T-cell (primary cell): ENCODE measurements around the gene ATG4B. TPM values are rescaled to one million over a fixed set of nuclear protein-coding genes. Genes with fewer than 3 reads are reported as not detected.

Source experiments
- ATAC-seq, 4 experiments: fragments of 200-7000 bp in 3 of 4; fragments of 150-1000 bp in 1 of 4; cut with Tn5 transposase; replicated peaks in 1 of 4; 1 replicate in 3 of 4; 2 replicates in 1 of 4; pipeline ENCODE4 v1.10.0; 2021; ENCODE audit warnings: moderate library complexity in 3 of 4, mild to moderate bottlenecking in 2 of 4, moderate number of reproducible peaks in 1 of 4
- CTCF ChIA-PET, 2 donors: fragments of 300-600 bp; sonication (Branson Sonifier 250); formaldehyde crosslinking; loops; one replicate each; lab custom pipeline; 2022; ENCODE audit warnings: antibody characterized with exemption in 2 of 2; lab: Charles Lee
- POLR2A ChIA-PET, 2 donors: fragments of 300-600 bp; sonication (Branson Sonifier 250); formaldehyde crosslinking; loops; one replicate each; lab custom pipeline; 2022; ENCODE audit warnings: antibody characterized with exemption in 2 of 2; lab: Charles Lee
- DNase-seq, 35 experiments: peaks; one replicate each; pipeline versions ENCODE4 v3.0.0 to v3.0.0-alpha.2; 2013 to 2023
- H3K27ac ChIP-seq: one replicate; pipeline ENCODE4 v1.5.1; 2013; ENCODE audit warnings: low read length
- H3K27me3 ChIP-seq, 2 experiments: replicated peaks in 1 of 2; 1 replicate in 1 of 2; 2 replicates in 1 of 2; pipeline versions ENCODE4 v1.6.1 to v1.7.0; 2013; ENCODE audit warnings: low read length in 1 of 2, mixed read lengths in 1 of 2; ENCODE audit not compliant: control insufficient read depth in 2 of 2, insufficient read depth in 2 of 2; ENCODE audit errors: extremely low read depth in 1 of 2
- H3K36me3 ChIP-seq, 2 donors: 1 replicate in 1 of 2; 2 replicates in 1 of 2; pipeline versions ENCODE4 v1.6.1 to v1.7.0; 2013; ENCODE audit warnings: low read length in 1 of 2; ENCODE audit not compliant: control insufficient read depth in 2 of 2, insufficient read depth in 1 of 2; ENCODE audit errors: extremely low read depth in 1 of 2
- H3K4me1 ChIP-seq, 2 experiments: 1 replicate in 1 of 2; 2 replicates in 1 of 2; pipeline versions ENCODE4 v1.6.1 to v1.7.0; 2013; ENCODE audit warnings: low read length in 2 of 2, mixed read lengths in 1 of 2; ENCODE audit not compliant: insufficient read depth in 2 of 2, control insufficient read depth in 1 of 2; ENCODE audit errors: extremely low read depth in 1 of 2
- H3K4me3 ChIP-seq, 2 donors: 1 replicate in 1 of 2; 2 replicates in 1 of 2; pipeline versions ENCODE4 v1.5.1 to v1.7.0; 2013; ENCODE audit warnings: mild to moderate bottlenecking in 2 of 2, low read length in 1 of 2, moderate library complexity in 1 of 2; ENCODE audit not compliant: control insufficient read depth in 1 of 2; ENCODE audit errors: extremely low read depth in 1 of 2
- H3K9me3 ChIP-seq: 2 replicates; pipeline ENCODE4 v1.7.0; 2013
- H3K27ac Mint-ChIP-seq, 2 donors: one replicate each; pipeline ENCODE4 v1.8.0; 2020 to 2021; ENCODE audit warnings: mild to moderate bottlenecking in 2 of 2, mixed read lengths in 2 of 2
- H3K27me3 Mint-ChIP-seq, 2 donors: one replicate each; pipeline ENCODE4 v1.8.0; 2021 to 2022; ENCODE audit warnings: mixed read lengths in 2 of 2
- H3K36me3 Mint-ChIP-seq: one replicate; pipeline ENCODE4 v1.8.0; 2021; ENCODE audit warnings: mixed read lengths
- H3K4me1 Mint-ChIP-seq, 3 donors: one replicate each; pipeline ENCODE4 v1.8.0; 2020 to 2022; ENCODE audit warnings: mixed read lengths in 3 of 3, mild to moderate bottlenecking in 1 of 3
- H3K4me3 Mint-ChIP-seq, 3 donors: one replicate each; pipeline ENCODE4 v1.8.0; 2020 to 2022; ENCODE audit warnings: mild to moderate bottlenecking in 3 of 3, mixed read lengths in 3 of 3, moderate library complexity in 3 of 3
- H3K9me3 Mint-ChIP-seq, 3 donors: one replicate each; pipeline ENCODE4 v1.8.0; 2020 to 2022; ENCODE audit warnings: mixed read lengths in 3 of 3
- WGBS: methylation state at CpG from one replicate; pipeline ENCODE4 v1.1.5; 2013; ENCODE audit warnings: missing lambda C conversion rate; ENCODE audit not compliant: insufficient coverage; 5-methylcytosine and 5-hydroxymethylcytosine counted together
- total RNA-seq, 35 experiments: library from RNA in 6 of 35; stranded (reverse) in 6 of 35; fragments of 120-200 nt in 1 of 35; gene quantifications; one replicate each; pipeline versions ENCODE4 v1.2.1 to v1.2.4 and lab custom pipeline; 2013 to 2026

ATG4B gene
- total RNA-seq, 5 donors from 2014 or later (not counting 1 experiment from before 2014, with no cell fraction given), result 98.4 to 127 (median 108) TPM

DNA sequence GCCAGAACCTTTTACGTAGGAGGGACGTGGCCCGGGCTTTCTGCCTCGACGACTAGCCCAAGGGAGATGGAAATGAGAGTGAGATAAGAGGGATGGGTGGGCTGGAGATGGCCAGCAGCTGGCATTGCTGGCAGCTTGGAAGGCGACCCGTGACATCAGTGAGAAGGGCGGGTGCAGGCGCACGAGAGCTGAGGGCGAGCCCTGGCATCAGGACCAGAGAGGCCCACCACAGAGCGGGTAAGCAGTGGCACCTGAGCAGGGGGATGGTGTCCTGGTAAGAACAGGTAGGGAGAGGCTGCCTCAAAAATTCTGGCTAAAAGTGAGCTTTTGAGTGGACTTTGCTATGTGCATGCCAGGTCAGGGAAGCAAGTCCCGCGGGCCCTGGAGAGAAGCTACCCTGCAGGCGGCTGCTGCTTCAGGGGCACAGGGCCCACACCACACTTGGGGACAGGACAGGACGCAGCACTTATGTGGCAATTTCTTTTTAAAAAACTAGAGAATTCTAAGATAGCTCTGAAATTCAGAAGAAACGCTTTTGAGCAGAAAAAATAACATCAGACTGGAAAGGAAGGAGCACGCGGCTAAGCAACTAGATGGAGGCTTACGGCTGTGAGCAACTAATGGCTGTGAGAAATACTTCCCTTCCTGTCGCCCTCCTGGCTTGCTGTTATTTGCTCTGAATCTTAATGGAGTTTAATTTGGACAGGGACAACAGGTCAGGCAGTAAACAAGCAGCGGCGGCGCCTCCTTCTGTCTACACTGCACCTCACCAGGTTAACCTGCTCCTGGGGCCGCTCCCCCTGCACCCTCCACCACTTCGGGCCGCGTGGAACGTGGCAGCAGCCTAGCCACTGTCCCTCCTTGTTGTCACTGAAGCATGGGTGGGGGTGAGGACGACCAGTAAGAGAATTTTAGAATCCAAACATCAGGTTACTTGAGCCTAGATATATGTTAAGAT, 21.0 kb upstream of the ATG4B start:
- Histone ChIP-seq H3K27ac (no peak overlapping the region), H3K9me3 (no peaks in the 10 kb centered on the region), H3K4me1 (peaks cover 8 to 25% of the 10 kb centered on the region in 2 experiments), H3K4me3 (peak overlapping the region; percentile 58 to 59), H3K36me3 (peaks cover 0 to 5% of the 10 kb centered on the region in 2 donors), H3K27me3 (no peaks in the 10 kb centered on the region)
- 98% methylated on average over 18 of the region's 30 CpGs for WGBS
- peaks cover 11% of the 10 kb centered on the region for H3K36me3 Mint-ChIP-seq
- no peak for ATAC-seq
- H3K4me3 Mint-ChIP-seq, result peak overlapping the region; percentile 67 to 86 (median 79)
- H3K9me3 Mint-ChIP-seq, result no peaks in the 10 kb centered on the region
- no peaks in the 10 kb centered on the region for H3K27me3 Mint-ChIP-seq
- CTCF ChIA-PET, result no interaction called here
- POLR2A ChIA-PET, result no interaction called here
- H3K27ac Mint-ChIP-seq, result peak overlapping the region; percentile 55 to 95
- DNase-seq, result no peak
- H3K4me1 Mint-ChIP-seq, result peaks cover 31 to 61% (median 45%) of the 10 kb centered on the region in 3 donors

- Mint-ChIP-seq H3K36me3 (peaks cover 11% of the 10 kb centered on the region), H3K4me1 (peaks cover 31 to 52% (median 35%) of the 10 kb centered on the region in 3 donors), H3K27me3 (no peaks in the 10 kb centered on the region), H3K4me3 (peak overlapping the region; percentile 79 to 86 (median 86)), H3K9me3 (no peaks in the 10 kb centered on the region), H3K27ac (peak overlapping the region; percentile 95)
- Histone ChIP-seq H3K4me3 (peak overlapping the region; percentile 58 to 59), H3K27me3 (no peaks in the 10 kb centered on the region), H3K27ac (peak overlapping the region; percentile 68), H3K4me1 (peaks cover 8 to 25% of the 10 kb centered on the region in 2 experiments), H3K9me3 (no peaks in the 10 kb centered on the region), H3K36me3 (peaks cover 0 to 5% of the 10 kb centered on the region in 2 donors)
- POLR2A ChIA-PET, result interaction anchor here in 1 of 2 donors (1.3 kb wide), 1 partner anchor 20 kb away, joined by 4 read pairs; the partner anchor contains the start of gene ATG4B
- CTCF ChIA-PET, result no interaction called here
- ATAC-seq (peak; percentile 82 to 88 (median 84)), DNase-seq (peak in 11 of 35 experiments; percentile 18 to 79 (median 33))
- 19% methylated on average over 7 of the region's 15 CpGs for WGBS
Measured at GRCh38 chr2:241617431-241618154, 19.9 kb upstream of the ATG4B start.

DNA sequence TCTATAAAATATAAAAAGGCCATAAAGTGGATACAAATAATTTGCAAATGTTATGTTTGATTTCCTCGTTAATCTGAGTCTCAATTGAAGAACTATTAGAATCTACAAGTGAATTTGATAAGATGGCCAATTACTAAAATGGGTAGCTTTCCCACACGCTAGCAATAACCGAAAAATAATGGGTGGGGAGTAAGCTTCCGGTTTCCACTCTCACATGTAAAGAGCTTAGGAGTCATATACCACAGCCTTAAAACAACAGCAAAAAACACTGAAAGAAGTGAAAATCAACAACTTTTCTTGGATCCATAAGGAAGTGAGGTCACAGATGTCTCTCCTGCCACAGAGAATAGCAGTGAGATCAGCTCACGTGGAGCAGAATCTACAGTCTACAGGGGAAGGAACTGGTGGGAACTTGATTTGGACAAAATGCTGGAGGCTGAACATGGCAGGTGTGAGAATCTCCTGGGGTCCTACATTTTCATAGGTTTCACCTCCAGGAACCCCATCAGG, 19.1 kb upstream of the ATG4B start:
- no peaks in the 10 kb centered on the region for H3K27me3 Mint-ChIP-seq
- ChIA-PET POLR2A (interaction anchor here in 1 of 2 donors (1.3 kb wide), 1 partner anchor 19 kb away, joined by 4 read pairs; the partner anchor contains the start of gene ATG4B), CTCF (no interaction called here)
- H3K4me1 ChIP-seq, result peaks cover 8 to 25% of the 10 kb centered on the region in 2 experiments
- H3K9me3 ChIP-seq, result no peaks in the 10 kb centered on the region
- H3K36me3 Mint-ChIP-seq, result peaks cover 11% of the 10 kb centered on the region
- H3K27me3 ChIP-seq, result no peaks in the 10 kb centered on the region
- peaks cover 31 to 52% (median 34%) of the 10 kb centered on the region in 3 donors for H3K4me1 Mint-ChIP-seq
- H3K36me3 ChIP-seq, result peaks cover 0 to 2% of the 10 kb centered on the region in 2 donors
- 80% methylated on average over 1 of the region's 5 CpGs for WGBS
- peak overlapping the region; percentile 55 to 86 (median 79) for H3K4me3 Mint-ChIP-seq
- H3K4me3 ChIP-seq, result no peak overlapping the region
- ATAC-seq (no peak), DNase-seq (no peak)
- H3K27ac ChIP-seq, result peak overlapping the region; percentile 68
- peak overlapping the region; percentile 95 for H3K27ac Mint-ChIP-seq
- H3K9me3 Mint-ChIP-seq, result no peaks in the 10 kb centered on the region

DNA sequence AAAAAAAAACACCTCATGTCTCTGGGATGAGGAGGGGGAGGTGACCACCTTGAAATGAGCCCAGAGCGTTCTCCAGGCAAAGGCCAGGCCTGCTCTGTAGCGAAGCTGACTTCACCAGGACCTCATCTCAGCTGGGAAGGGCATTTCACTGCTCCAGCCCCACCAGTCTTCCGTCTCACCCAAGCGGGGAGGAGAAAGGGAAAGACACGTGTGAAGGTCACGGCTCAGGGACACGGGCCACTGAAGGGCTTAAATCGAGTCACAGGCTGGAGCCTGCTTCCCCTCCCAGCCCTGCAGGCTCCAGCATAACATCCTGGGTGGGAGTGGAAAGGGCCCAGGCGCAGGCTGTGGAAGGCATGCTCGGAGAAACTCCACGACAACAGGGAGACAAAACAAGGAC, 18.7 kb upstream of the ATG4B start:
- H3K4me1 Mint-ChIP-seq, result peaks cover 31 to 52% (median 34%) of the 10 kb centered on the region in 3 donors
- Histone ChIP-seq H3K27me3 (no peaks in the 10 kb centered on the region), H3K9me3 (no peaks in the 10 kb centered on the region), H3K4me3 (no peak overlapping the region), H3K4me1 (peaks cover 8 to 25% of the 10 kb centered on the region in 2 experiments), H3K27ac (no peak overlapping the region), H3K36me3 (peaks cover 0 to 2% of the 10 kb centered on the region in 2 donors)
- peaks cover 11% of the 10 kb centered on the region for H3K36me3 Mint-ChIP-seq
- CTCF ChIA-PET, result no interaction called here
- H3K27me3 Mint-ChIP-seq, result no peaks in the 10 kb centered on the region
- DNase-seq (no peak), ATAC-seq (no peak)
- H3K27ac Mint-ChIP-seq, result peak overlapping the region in 1 of 2 donors; percentile 95
- H3K9me3 Mint-ChIP-seq, result no peaks in the 10 kb centered on the region
- peak overlapping the region in 1 of 3 donors; percentile 79 for H3K4me3 Mint-ChIP-seq
- WGBS, result 100% methylated on average over 6 of the region's 11 CpGs
- POLR2A ChIA-PET, result interaction anchor here in 1 of 2 donors (1.3 kb wide), 1 partner anchor 19 kb away, joined by 4 read pairs; the partner anchor contains the start of gene ATG4B

DNA sequence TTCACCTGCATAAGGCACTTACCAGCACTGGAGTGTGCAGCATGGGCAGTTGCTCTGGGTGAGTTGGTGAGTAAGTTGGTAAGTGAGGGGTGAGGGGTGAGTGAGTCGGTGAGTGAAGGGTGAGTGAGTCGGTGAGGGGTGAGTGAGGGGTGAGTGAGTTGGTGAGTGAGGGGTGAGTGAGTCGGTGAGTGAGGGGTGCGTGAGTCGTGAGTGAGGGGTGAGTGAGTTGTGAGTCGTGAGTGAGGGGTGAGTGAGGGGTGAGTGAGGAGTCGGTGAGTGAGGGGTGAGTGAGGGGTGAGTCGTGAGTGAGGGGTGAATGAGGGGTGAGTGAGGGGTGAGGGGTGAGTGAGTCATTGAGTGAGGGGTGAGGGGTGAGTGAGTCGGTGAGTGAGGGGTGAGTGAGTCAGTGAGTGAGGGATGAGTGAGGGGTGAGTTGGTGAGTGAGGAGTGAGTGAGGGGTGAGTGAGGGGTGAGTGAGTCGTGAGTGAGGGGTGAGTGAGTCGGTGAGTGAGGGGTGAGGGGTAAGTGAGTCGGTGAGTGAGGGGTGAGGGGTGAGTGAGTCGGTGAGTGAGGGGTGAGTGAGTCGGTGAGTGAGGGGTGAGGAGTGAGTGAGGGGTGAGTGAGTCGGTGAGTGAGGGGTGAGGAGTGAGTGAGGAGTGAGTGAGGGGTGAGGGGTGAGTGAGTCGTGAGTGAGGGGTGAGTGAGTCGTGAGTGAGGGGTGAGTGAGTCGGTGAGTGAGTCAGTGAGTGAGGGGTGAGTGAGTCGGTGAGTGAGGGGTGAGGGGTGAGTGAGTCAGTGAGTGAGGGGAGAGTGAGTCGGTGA, 17.7 kb upstream of the ATG4B start:
- no peak for ATAC-seq
- Mint-ChIP-seq H3K4me3 (no peak overlapping the region), H3K4me1 (peaks cover 31 to 51% (median 34%) of the 10 kb centered on the region in 3 donors), H3K36me3 (peaks cover 11% of the 10 kb centered on the region), H3K27ac (peak overlapping the region in 1 of 2 donors; percentile 52), H3K27me3 (no peaks in the 10 kb centered on the region), H3K9me3 (no peaks in the 10 kb centered on the region)
- 70% methylated on average over 20 of the region's 20 CpGs for WGBS
- POLR2A ChIA-PET, result interaction anchor here in 1 of 2 donors (0.5 kb wide), 1 partner anchor 16 kb away, joined by 4 read pairs; no protein-coding TSS in a partner anchor
- peaks cover 8 to 25% of the 10 kb centered on the region in 2 experiments for H3K4me1 ChIP-seq
- peaks cover 0 to 2% of the 10 kb centered on the region in 2 donors for H3K36me3 ChIP-seq
- H3K27me3 ChIP-seq, result no peaks in the 10 kb centered on the region
- CTCF ChIA-PET, result no interaction called here
- DNase-seq, result no peak
- no peak overlapping the region for H3K4me3 ChIP-seq
- no peaks in the 10 kb centered on the region for H3K9me3 ChIP-seq
- H3K27ac ChIP-seq, result no peak overlapping the region
